Stomach (tissue), 9 donors: ENCODE data around the gene CENPX. TPM values are rescaled to one million over a fixed set of nuclear protein-coding genes. Genes with fewer than 3 reads are reported as not detected.

Experiments
- DNase-seq, 2 donors: peaks; one replicate each; pipeline versions ENCODE4 v3.0.0 to v3.0.0-alpha.2; 2013 to 2019
- H3K27ac ChIP-seq, 5 donors: fragments of 200-600 bp in 4 of 5; sonication (generic) in 4 of 5; one replicate each; pipeline ENCODE4 v1.5.1; 2013 to 2019; ENCODE audit warnings: mild to moderate bottlenecking in 1 of 5, moderate library complexity in 1 of 5
- H3K27me3 ChIP-seq, 3 donors: fragments of 200-600 bp; sonication (generic); one replicate each; pipeline ENCODE4 v1.5.1; 2017 to 2019; ENCODE audit warnings: mixed run types in 1 of 3
- H3K36me3 ChIP-seq, 4 donors: fragments of 200-600 bp; sonication (generic); 1 replicate in 3 of 4; 2 replicates in 1 of 4; pipeline ENCODE4 v1.5.1; 2016 to 2019
- H3K4me1 ChIP-seq, 4 donors: fragments of 200-600 bp; sonication (generic); one replicate each; pipeline ENCODE4 v1.5.1; 2016 to 2019
- H3K4me3 ChIP-seq, 4 donors: fragments of 200-600 bp; sonication (generic) in 3 of 4; one replicate each; pipeline ENCODE4 v1.5.1; 2016 to 2019; ENCODE audit warnings: mild to moderate bottlenecking in 1 of 4
- H3K9me3 ChIP-seq, 4 donors: fragments of 200-600 bp; sonication (generic); one replicate each; pipeline ENCODE4 v1.5.1; 2016 to 2019
- CTCF ChIP-seq, 7 experiments: fragments of 450-650 bp in 4 of 7; fragments of 200-600 bp in 3 of 7; sonication (generic) in 3 of 7; IDR thresholded peaks; one replicate each; pipeline ENCODE4 v1.5.1; 2016 to 2019; ENCODE audit warnings: antibody characterized with exemption in 7 of 7, control low read depth in 2 of 7, mild to moderate bottlenecking in 1 of 7
- EP300 ChIP-seq: sonication (generic); formaldehyde crosslinking; IDR thresholded peaks from one replicate; pipeline ENCODE4 v1.6.1; 2017; ENCODE audit warnings: antibody characterized with exemption
- POLR2A ChIP-seq, 4 donors: fragments of 450-650 bp; IDR thresholded peaks; one replicate each; pipeline ENCODE4 v1.6.1; 2016; ENCODE audit warnings: antibody characterized with exemption in 4 of 4, control low read depth in 2 of 4, mild to moderate bottlenecking in 1 of 4, moderate library complexity in 1 of 4
- POLR2AphosphoS5 ChIP-seq, 3 donors: sonication (generic); formaldehyde crosslinking; IDR thresholded peaks; one replicate each; pipeline ENCODE4 v1.6.1; 2016; ENCODE audit warnings: antibody characterized with exemption in 3 of 3
- WGBS, 5 donors: extraction: QIAGEN DNeasy Blood & Tissue Kit in 3 of 5; methylation state at CpG; one replicate each; pipeline versions ENCODE4 v1.1.5 to v1.1.7; 2013 to 2018; 5-methylcytosine and 5-hydroxymethylcytosine counted together
- intact Hi-C: fragments of 100-400 bp; cut with DNase I; formaldehyde crosslinking; loops from one replicate; pipeline ENCODE4 v1.15.1; 2023; ENCODE audit warnings: low total_unique reads
- polyA plus RNA-seq, 3 donors: library from polyadenylated mRNA; stranded (reverse); fragments of 200-250 nt; gene quantifications; one replicate each; pipeline ENCODE4 v1.2.3, GENCODE V29; 2013
- total RNA-seq, 5 donors: library from RNA; depleted of rRNA; stranded (reverse); fragments of >200 nt; gene quantifications; one replicate each; pipeline versions ENCODE4 v1.1.0 to v1.2.3, GENCODE V29; 2014 to 2016
- donor health status: healthy with polysubstance abuse.
- donor health status: Bipolar disorder and iron deficiency.
- donor health status: healthy.

CENPX gene
- total and polyA plus RNA-seq, 8 donors = 22.0 to 231 (median 151) TPM

GRCh38 chr17:81992306-81993102, 30.2 kb downstream of the CENPX start:
- intact Hi-C loops = no loop called here
- H3K4me3 ChIP-seq = peak overlapping the region in 3 of 4 donors; percentile 17 to 28 (median 22)
- H3K36me3 ChIP-seq = peaks cover 0 to 57% (median 32%) of the 10 kb centered on the region in 4 donors
- WGBS, 5 donors = 61 to 73% (median 65%) methylated on average over 18 to 31 of the region's 31 CpGs
- peaks cover 20 to 53% (median 51%) of the 10 kb centered on the region in 4 donors for H3K4me1 ChIP-seq
- TF ChIP-seq CTCF (IDR thresholded peaks at IDR 0.05) (no peak), EP300 (no peak), POLR2A (IDR thresholded peaks at IDR 0.05) (no peak), POLR2AphosphoS5 (IDR thresholded peaks at IDR 0.05) (no peak)
- peak overlapping the region; percentile 61 to 77 (median 76) for H3K27ac ChIP-seq
- no peaks in the 10 kb centered on the region for H3K27me3 ChIP-seq
- no peak for DNase-seq
- no peaks in the 10 kb centered on the region for H3K9me3 ChIP-seq

DNA sequence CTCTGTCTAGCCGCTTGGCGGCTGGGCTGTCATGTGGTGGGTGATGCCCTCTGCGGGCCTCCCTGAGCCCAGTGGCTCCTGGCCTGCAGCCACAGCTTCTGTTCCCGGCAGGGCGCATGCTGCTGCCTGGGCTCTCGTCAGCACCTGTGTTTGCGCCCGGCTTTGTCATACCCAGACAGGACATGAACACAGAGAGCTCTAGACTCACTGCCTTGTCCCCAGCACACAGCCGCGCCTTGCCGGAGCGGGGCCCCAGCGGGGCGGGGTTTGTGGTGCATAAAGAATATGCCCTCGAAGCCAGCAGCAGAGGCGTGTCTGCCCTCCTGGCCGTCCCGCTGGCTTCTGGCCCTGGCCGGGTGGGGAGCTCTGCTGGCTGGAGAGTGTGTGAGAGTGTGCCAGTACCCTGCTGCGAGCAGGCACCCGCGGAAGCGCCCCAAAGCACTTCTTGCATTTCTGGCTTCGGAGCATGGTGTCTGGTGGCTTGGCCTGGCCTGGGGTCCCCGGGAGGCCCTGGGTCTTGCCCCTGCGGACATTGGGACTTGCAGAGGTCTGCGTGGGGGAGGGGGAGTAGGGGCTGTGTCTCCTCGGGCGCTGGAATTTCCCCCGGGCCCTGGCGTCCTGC, 30.9 kb downstream of the CENPX start:
- WGBS, 5 donors = 20 to 28% (median 22%) methylated on average over 13 to 31 of the region's 31 CpGs
- intact Hi-C loops = no loop called here
- DNase-seq = peak; percentile 92 to 96
- Histone ChIP-seq H3K4me3 (peak overlapping the region in 3 of 4 donors; percentile 17 to 28 (median 22)), H3K4me1 (peaks cover 20 to 53% (median 51%) of the 10 kb centered on the region in 4 donors), H3K9me3 (no peaks in the 10 kb centered on the region), H3K27me3 (no peaks in the 10 kb centered on the region), H3K36me3 (peaks cover 0 to 59% (median 34%) of the 10 kb centered on the region in 4 donors), H3K27ac (peak overlapping the region; percentile 61 to 77 (median 76))
- peak in 1 of 7 experiments; percentile 25 for TF ChIP-seq CTCF (IDR thresholded peaks at IDR 0.05)
- TF ChIP-seq EP300 = no peak
- peak; percentile 4 to 78 (median 72) for TF ChIP-seq POLR2AphosphoS5 (IDR thresholded peaks at IDR 0.05)

DNA sequence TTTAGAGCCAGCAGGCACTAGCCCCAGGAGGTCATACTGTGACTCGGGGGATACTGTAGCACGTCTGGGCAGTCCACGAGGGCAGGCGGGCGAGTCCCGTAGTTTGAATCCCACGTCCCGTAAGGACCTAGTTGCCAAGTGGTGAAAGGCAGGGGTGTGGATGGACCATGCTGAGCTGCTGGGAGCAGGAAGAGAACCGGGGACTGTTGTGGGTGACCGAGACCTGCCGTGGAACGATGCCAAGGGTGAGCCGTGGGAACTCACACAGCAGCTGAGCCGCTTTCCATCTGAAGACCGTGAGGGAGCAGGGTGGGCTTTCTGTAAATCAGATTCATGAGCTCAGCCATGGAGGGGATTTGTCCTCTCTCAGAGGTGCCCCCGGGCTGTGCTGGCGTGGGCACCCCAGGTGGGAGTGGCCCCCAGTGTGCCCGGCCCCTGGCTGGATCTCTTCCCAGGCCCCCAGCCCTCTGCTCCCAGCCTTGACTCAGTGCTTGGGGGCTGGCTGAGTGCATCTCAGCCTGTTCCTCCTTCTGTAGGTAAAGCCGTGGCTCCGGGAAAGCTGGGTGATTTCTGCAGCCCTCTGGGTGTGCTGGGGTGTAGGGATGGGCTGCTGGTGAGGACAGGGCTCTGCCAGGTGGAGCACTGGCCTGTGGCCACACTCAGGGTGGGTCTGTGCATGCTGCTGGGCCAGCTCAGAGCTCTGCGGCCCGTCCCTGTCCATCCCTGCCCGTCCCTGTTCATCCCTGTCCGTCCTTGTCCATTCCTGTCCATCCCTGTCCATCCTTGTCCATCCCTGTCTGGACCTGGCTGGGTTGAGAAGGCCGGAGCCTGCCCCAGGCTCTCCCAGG, 31.6 kb downstream of the CENPX start:
- no peaks in the 10 kb centered on the region for H3K27me3 ChIP-seq
- H3K27ac ChIP-seq = peak overlapping the region; percentile 61 to 77 (median 76)
- H3K36me3 ChIP-seq = peaks cover 0 to 59% (median 35%) of the 10 kb centered on the region in 4 donors
- TF ChIP-seq CTCF (IDR thresholded peaks at IDR 0.05) = no peak
- no peak for TF ChIP-seq POLR2AphosphoS5 (IDR thresholded peaks at IDR 0.05)
- no peak for TF ChIP-seq POLR2A (IDR thresholded peaks at IDR 0.05)
- TF ChIP-seq EP300 = no peak
- H3K4me3 ChIP-seq = no peak overlapping the region
- WGBS, 5 donors = 45 to 66% (median 55%) methylated on average over 20 to 25 of the region's 25 CpGs
- no peaks in the 10 kb centered on the region for H3K9me3 ChIP-seq
- intact Hi-C loops = no loop called here
- no peak for DNase-seq
- peaks cover 20 to 53% (median 51%) of the 10 kb centered on the region in 4 donors for H3K4me1 ChIP-seq
